Thymus (tissue), 14 donors: ENCODE results near the gene SCN10A. TPM values are rescaled to one million over a fixed set of nuclear protein-coding genes. Genes with fewer than 3 reads are reported as not detected.
A peak's percentile ranks its signal among the peaks of the same experiment; 100 is the strongest.

Experiments
- DNase-seq, 9 donors: peaks; one replicate each; pipeline ENCODE4 v3.0.0-alpha.2; 2013; ENCODE audit warnings: low spot score in 9 of 9, low read depth in 6 of 9, missing footprints in 1 of 9
- H3K27ac ChIP-seq, 2 donors: one replicate each; pipeline ENCODE4 v1.5.1; 2013; ENCODE audit warnings: control low read depth in 1 of 2, low read depth in 1 of 2, low read length in 1 of 2, mild to moderate bottlenecking in 1 of 2, moderate library complexity in 1 of 2
- H3K27me3 ChIP-seq, 2 donors: one replicate each; pipeline ENCODE4 v1.5.1; 2013; ENCODE audit warnings: low read length in 1 of 2; ENCODE audit not compliant: control insufficient read depth in 2 of 2, insufficient read depth in 1 of 2
- H3K36me3 ChIP-seq, 2 donors: one replicate each; pipeline ENCODE4 v1.5.1; 2013; ENCODE audit warnings: low read length in 1 of 2, mild to moderate bottlenecking in 1 of 2, moderate library complexity in 1 of 2; ENCODE audit not compliant: control insufficient read depth in 2 of 2, insufficient read depth in 2 of 2
- H3K4me1 ChIP-seq, 2 donors: one replicate each; pipeline ENCODE4 v1.5.1; 2013; ENCODE audit warnings: low read length in 2 of 2; ENCODE audit not compliant: control insufficient read depth in 2 of 2, insufficient read depth in 2 of 2
- H3K4me3 ChIP-seq, 2 donors: one replicate each; pipeline ENCODE4 v1.5.1; 2013; ENCODE audit warnings: low read length in 2 of 2, control low read depth in 1 of 2, mild to moderate bottlenecking in 1 of 2
- H3K9me3 ChIP-seq, 2 donors: one replicate each; pipeline ENCODE4 v1.5.1; 2013; ENCODE audit warnings: low read length in 1 of 2, mild to moderate bottlenecking in 1 of 2; ENCODE audit not compliant: control insufficient read depth in 2 of 2, insufficient read depth in 1 of 2
- WGBS: extraction: QIAGEN DNeasy Blood & Tissue Kit; methylation state at CpG from one replicate; pipeline ENCODE4 v1.1.7; 2013; 5-methylcytosine and 5-hydroxymethylcytosine counted together
- long read RNA-seq, 10 donors: transcript quantifications; one replicate each; lab custom pipeline, GENCODE V29; 2026
- polyA plus RNA-seq: library from polyadenylated mRNA; stranded (reverse); fragments of 200-250 nt; gene quantifications from one replicate; pipeline ENCODE4 v1.2.3, GENCODE V29; 2013
- total RNA-seq: library from RNA; stranded (reverse); fragments of 120-200 nt; gene quantifications from one replicate; pipeline ENCODE4 v1.2.4, GENCODE V29; 2013
- donor health status: healthy.

SCN10A gene
- total RNA-seq = not detected
- polyA plus RNA-seq = 0.02 TPM
- long read RNA-seq, donor 1 = 0 reads
- long read RNA-seq, donor 2 = 0 reads
- long read RNA-seq, donor 3 = 0 reads
- long read RNA-seq, donor 4 = 0 reads
- long read RNA-seq, donor 5 = 0 reads
- long read RNA-seq, donor 6 = 0 reads
- long read RNA-seq, donor 7 = 0 reads
- long read RNA-seq, donor 8 = 0 reads
- long read RNA-seq, donor 9 = 0 reads
- long read RNA-seq, donor 10 = 0 reads

DNA sequence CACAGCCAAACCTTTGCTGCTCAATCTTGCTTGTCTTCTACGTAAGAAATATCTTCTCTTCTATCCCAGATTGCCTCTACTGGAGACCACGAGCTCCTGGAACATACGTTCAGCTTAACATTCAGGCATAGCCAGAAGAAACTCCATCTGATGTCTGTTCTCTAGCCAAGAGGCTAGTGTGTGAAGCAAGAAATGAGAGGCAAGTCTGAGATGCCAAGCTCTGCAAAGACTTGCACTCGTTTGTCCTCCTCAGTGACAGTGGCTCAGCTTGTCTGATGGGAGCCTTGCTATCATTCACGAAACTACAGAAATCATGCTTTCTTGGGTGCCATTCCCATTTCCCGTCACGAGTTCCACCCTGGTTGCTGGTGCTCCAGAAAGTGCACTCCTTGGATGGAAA is at the start of gene SCN10A:
SCN10A (minus strand) TSS at position 192 of the 400 bp plus-strand sequence. CDS start 22,207 bp downstream, outside the sequence.
- no peak for DNase-seq
- Histone ChIP-seq H3K27ac (no peak within 1 kb of the TSS), H3K9me3 (no peaks in the 10 kb centered on the region), H3K36me3 (no peaks in the 10 kb centered on the region), H3K4me1 (no peaks in the 10 kb centered on the region), H3K4me3 (no peak within 1 kb of the TSS), H3K27me3 (no peaks in the 10 kb centered on the region)
- 91% methylated on average over 7 of the region's 7 CpGs for WGBS

DNA sequence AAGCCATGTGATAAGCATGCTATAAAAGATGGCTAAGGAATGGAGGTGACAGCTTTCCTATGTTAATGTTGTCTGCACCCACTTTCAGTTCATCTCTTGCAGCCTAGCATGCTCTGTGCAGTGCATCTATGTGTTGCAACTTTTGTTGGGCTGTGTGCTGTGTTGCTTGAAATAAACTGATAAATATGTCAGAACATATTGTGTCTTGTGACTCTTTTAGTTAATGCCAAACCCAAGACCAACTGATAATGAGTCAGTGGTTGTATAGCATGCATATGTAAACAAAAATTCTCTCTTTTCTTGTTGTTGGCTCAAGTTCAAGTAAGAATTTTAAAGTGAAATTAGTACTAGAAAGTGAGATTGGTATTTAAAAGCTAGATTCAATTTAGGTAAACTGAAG is 37.0 kb upstream of the SCN10A start:
- Histone ChIP-seq H3K27ac (no peak overlapping the region), H3K36me3 (no peaks in the 10 kb centered on the region), H3K9me3 (no peaks in the 10 kb centered on the region), H3K4me1 (no peaks in the 10 kb centered on the region), H3K27me3 (no peaks in the 10 kb centered on the region), H3K4me3 (no peak overlapping the region)
- no peak for DNase-seq

DNA sequence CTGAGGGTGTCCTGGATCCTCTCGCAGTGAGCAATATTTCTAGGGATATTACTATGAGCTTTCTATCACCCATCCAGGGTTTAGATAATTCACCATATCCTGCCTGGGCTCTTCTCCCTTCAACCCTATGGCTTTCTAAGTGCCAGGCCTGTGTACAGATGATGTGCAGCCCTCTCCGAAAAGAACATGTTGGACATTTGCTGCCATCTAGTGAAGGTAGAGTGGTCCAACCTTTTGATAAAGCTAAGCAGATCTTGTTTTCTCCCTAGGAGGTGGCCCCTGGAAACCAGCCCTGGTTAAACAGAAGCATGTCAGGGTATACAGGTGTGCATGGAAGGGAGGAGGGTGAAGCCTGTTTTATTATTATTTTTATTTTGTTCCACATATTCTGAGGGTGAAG is 27.9 kb upstream of the SCN10A start:
- peak in 1 of 9 donors; percentile 9 for DNase-seq
- Histone ChIP-seq H3K27me3 (no peaks in the 10 kb centered on the region), H3K4me1 (no peaks in the 10 kb centered on the region), H3K4me3 (no peak overlapping the region), H3K9me3 (no peaks in the 10 kb centered on the region), H3K36me3 (no peaks in the 10 kb centered on the region), H3K27ac (no peak overlapping the region)
- WGBS = 73% methylated on average over 2 of the region's 2 CpGs

- WGBS = 86% methylated on average over 4 of the region's 4 CpGs
- H3K27ac ChIP-seq = no peak overlapping the region
- no peaks in the 10 kb centered on the region for H3K36me3 ChIP-seq
- no peak overlapping the region for H3K4me3 ChIP-seq
- no peaks in the 10 kb centered on the region for H3K9me3 ChIP-seq
- no peaks in the 10 kb centered on the region for H3K27me3 ChIP-seq
- no peak for DNase-seq
- H3K4me1 ChIP-seq = no peaks in the 10 kb centered on the region
Observed at GRCh38 chr3:38842266-38842965, 26.4 kb upstream of the SCN10A start.

- H3K9me3 ChIP-seq = no peaks in the 10 kb centered on the region
- no peak overlapping the region for H3K27ac ChIP-seq
- H3K4me3 ChIP-seq = no peak overlapping the region
- no peaks in the 10 kb centered on the region for H3K4me1 ChIP-seq
- DNase-seq = no peak
- WGBS = 88% methylated on average over 2 of the region's 2 CpGs
- H3K27me3 ChIP-seq = no peaks in the 10 kb centered on the region
- H3K36me3 ChIP-seq = no peaks in the 10 kb centered on the region
Observed at GRCh38 chr3:38840987-38841386, 25.0 kb upstream of the SCN10A start.

DNA sequence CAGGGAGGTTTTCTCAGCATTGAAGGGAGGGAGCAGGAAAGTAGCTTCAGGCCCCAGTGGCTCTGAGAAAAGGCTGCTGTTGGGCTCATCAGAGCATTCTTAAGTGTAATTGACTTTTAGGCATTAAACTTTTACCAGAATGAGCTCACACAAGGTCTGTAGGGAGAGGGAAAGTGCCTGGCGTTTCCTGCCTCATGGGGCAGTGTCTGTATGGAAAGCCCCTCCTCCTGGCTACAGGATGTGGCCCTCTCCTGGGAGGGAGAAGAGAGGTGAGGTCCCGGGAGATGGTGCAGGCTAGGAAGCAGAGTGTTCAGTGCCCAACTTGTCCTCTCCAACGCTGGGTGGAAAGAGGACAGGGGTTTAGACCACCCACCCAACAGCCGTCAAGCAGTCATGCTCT is 21.3 kb upstream of the SCN10A start:
- Histone ChIP-seq H3K9me3 (no peaks in the 10 kb centered on the region), H3K4me3 (no peak overlapping the region), H3K27ac (no peak overlapping the region), H3K27me3 (no peaks in the 10 kb centered on the region), H3K4me1 (no peaks in the 10 kb centered on the region), H3K36me3 (no peaks in the 10 kb centered on the region)
- WGBS = 89% methylated on average over 4 of the region's 4 CpGs
- DNase-seq = no peak

GRCh38 chr3:38836561-38836960 is 20.5 kb upstream of the SCN10A start:
- Histone ChIP-seq H3K27me3 (no peaks in the 10 kb centered on the region), H3K4me1 (no peaks in the 10 kb centered on the region), H3K36me3 (no peaks in the 10 kb centered on the region), H3K4me3 (no peak overlapping the region), H3K27ac (no peak overlapping the region), H3K9me3 (no peaks in the 10 kb centered on the region)
- no peak for DNase-seq
- 96% methylated on average over 5 of the region's 5 CpGs for WGBS

GRCh38 chr3:38835939-38836338 is 19.9 kb upstream of the SCN10A start:
- Histone ChIP-seq H3K27me3 (no peaks in the 10 kb centered on the region), H3K9me3 (no peaks in the 10 kb centered on the region), H3K4me3 (no peak overlapping the region), H3K4me1 (no peaks in the 10 kb centered on the region), H3K27ac (no peak overlapping the region), H3K36me3 (no peaks in the 10 kb centered on the region)
- 91% methylated on average over 3 of the region's 3 CpGs for WGBS
- DNase-seq = no peak

DNA sequence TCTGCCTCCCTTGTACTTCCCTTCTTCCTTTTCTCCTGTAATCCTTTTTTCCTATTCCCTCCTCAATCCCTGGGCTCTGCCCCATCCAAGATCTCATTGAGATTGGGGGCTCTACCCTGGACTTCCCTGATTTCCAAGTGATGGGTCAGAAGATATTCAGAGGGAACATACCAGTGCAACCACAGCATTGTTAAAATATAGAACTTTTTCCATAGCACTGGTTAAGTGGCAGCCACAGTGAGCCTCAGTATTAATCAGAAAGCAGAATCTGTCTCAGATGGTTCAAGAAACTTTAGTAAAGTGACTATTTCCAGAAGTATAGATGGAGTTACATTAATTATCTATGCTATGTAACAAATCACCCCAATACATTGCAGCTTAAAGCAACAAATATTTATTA is 18.7 kb upstream of the SCN10A start:
- Histone ChIP-seq H3K36me3 (no peaks in the 10 kb centered on the region), H3K4me1 (no peaks in the 10 kb centered on the region), H3K27ac (no peak overlapping the region)

More for the DNA sequence above, 18.7 kb upstream of the SCN10A start:
- no peak overlapping the region for H3K4me3 ChIP-seq
- no peak for DNase-seq
- no peaks in the 10 kb centered on the region for H3K27me3 ChIP-seq
- no peaks in the 10 kb centered on the region for H3K9me3 ChIP-seq
